B cell (primary cell): Measurements from ENCODE around the gene SSPN.

Source experiments
- EZH2 ChIP-seq: IDR thresholded peaks from 2 replicates; pipeline ENCODE4 v1.6.1; 2012; ENCODE audit warnings: borderline replicate concordance, low read depth, mild to moderate bottlenecking, moderate library complexity, low read length; ENCODE audit not compliant: insufficient read depth, poor library complexity, severe bottlenecking
- TF ChIP-seq, protein P1 (sequence below): fragments of 200-600 bp; IDR thresholded peaks from one replicate; pipeline ENCODE4 v1.8.0; 2022; ENCODE audit warnings: antibody characterized with exemption, mild to moderate bottlenecking

DNA sequence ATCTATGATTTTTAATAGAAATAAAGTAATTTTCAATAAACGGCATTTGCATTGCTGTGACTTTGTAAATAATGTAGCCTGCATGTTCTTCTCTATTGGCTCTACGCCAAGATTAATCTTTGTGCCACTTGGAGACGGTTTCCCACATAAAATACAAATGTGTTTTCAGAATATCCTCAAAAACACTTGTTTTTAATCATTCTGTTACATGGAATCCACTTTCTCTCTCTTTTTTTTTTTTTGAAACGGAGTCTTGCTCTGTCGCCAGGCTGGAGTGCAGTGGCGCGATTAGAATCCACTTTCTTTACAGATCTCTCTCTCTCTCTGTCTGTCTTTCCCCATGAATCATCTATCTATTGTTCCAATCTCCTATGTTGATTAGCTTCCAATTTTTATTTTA lies 22.8 kb upstream of the SSPN start:
- TF ChIP-seq, protein P1, sequence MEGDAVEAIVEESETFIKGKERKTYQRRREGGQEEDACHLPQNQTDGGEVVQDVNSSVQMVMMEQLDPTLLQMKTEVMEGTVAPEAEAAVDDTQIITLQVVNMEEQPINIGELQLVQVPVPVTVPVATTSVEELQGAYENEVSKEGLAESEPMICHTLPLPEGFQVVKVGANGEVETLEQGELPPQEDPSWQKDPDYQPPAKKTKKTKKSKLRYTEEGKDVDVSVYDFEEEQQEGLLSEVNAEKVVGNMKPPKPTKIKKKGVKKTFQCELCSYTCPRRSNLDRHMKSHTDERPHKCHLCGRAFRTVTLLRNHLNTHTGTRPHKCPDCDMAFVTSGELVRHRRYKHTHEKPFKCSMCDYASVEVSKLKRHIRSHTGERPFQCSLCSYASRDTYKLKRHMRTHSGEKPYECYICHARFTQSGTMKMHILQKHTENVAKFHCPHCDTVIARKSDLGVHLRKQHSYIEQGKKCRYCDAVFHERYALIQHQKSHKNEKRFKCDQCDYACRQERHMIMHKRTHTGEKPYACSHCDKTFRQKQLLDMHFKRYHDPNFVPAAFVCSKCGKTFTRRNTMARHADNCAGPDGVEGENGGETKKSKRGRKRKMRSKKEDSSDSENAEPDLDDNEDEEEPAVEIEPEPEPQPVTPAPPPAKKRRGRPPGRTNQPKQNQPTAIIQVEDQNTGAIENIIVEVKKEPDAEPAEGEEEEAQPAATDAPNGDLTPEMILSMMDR = no peak
- TF ChIP-seq EZH2 = no peak
